ENCODE measurements around the gene CGB8.
"Not testable (repeated sequence)": the region's sequence is repeated elsewhere in the genome, so short reads cannot be mapped to it uniquely, and the experiment has no call there.

Gene CGB8

DNA sequence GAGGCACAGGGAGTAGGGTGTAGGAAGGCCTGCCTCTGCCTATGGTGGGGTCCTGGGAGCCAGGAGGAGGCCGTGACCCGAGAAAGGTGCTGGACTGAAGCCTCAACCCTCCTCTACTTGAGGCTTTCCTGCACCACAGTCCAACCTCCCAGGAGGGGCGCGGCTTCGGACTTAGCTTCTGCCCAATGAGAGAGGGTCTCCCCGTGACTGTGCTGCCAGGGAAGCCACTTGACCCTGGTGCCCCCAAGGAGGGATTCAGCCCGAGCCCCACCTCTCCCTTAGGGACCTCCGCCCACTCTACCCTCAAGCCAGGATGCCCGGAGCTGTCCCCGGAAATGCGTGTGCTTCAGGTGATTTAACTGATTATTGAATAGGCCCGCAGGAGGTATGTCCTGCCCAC is at the start of gene CGB8:
Gene CGB8, minus strand, starts transcription at position 101 of the 400 bp plus-strand sequence. CDS start 372 bp downstream, outside the sequence.
- DNase-seq (ENCODE audit: low read depth in 3 of 3): not testable (repeated sequence)

DNA sequence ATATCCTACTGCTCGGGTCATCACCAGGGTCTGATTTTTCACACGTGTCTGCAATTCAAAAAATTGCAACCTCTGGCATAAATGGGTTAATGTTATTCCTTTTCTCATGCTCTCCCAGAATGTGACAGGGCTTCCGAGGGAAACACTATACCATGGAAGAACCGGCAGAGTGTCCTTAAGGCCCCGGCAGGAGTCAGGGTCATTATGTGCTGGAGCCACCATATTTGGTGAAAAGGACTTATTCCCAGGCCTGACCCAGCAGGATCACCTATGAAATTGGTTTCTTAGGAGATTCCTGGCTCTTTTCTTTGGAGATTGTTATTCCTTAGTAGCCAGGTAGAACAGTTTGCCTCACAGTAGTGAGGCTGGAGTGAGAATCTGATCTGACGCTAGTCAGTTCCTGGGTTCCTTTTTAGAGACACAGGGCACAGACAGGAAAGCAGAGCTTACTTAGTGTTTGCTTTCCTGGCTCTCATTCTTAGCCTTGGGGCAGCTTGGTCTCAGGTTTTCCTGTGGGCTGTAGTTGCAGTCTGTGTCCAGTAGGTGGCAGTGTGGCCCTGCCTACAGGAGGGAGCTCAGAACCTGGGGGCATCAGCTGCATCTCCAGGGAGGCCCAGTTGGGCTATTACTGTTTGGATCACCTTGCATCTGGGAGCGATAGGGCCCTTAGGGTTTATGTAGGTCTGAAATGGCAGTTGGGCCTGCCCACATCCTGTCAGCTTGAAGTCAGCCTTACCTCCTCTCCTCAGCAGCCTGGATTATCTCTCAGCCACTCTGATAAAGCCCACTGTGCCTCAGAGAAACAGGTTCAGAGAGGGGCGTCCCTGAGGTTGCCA is 48.8 kb upstream of the CGB8 start:
- DNase-seq (ENCODE audit: low read depth in 3 of 3): peak; percentile 46 to 56 (median 52)

DNA sequence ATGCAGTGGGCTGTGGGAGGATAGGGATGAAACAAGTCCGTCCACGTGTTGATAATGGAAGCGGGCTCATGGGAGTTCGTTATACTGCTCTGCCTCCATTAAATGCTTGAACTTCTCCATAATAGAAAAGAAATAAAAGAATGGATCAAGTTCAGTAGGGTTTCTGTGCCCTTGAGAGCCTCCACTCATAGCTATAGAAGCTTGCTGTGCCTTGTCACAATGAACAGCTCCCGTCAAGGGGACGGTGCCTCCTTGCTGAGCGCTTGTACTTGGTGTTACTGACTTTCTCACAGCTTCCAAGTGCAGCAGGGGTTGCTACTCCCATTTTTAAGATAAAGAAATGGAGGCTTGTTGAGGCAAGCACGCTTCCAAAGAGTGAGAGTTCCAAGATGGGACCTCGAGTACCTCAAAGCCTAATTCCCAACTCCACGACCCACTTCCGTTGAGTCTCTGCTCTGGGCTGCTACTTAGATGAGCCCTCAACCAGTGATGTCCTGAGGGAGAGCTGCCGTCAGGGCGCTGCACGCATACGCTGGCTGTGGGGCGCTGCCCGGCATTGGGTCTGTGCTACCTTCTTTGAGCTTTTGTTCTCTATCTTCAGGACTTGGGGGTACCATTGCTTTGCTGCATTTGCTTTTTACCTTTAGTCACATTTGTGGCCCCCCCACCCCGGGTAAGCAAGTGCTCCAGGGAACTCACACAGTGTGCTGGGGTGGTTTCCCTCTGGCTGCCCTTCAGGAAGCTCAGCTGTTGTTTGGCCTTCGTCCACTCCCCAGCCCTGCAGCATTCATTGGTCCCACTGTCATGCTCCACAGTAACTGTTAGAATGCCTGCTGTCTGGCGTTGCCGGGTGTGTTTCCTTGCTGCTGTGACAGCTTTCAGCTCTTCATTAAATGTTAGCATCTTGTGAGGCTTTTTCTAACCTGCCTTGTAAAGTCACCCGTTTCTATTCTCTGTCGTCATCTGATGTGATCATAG is 45.9 kb upstream of the CGB8 start:
- no peak for DNase-seq (ENCODE audit: low read depth in 3 of 3)

DNA sequence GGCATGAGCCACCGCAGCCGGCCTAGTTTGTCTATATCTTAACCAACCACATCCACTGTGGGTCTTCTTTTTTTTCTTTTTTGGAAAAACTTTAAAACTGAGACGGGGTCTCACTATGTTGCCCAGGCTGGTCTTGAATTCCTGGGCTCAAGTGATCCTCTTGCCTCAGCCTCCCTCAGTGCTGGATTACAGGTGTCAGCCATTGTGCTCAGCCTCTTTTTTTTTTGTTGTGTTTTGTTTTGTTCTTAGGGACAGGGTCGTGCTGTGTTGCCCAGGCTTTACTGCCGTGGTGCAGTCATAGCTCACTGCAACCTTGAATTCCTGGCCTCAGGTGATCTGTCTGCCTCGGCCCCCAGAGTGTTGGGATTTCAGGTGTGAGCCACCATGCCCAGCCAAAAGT is 43.8 kb upstream of the CGB8 start:
- DNase-seq (ENCODE audit: low read depth in 3 of 3): no peak

DNA sequence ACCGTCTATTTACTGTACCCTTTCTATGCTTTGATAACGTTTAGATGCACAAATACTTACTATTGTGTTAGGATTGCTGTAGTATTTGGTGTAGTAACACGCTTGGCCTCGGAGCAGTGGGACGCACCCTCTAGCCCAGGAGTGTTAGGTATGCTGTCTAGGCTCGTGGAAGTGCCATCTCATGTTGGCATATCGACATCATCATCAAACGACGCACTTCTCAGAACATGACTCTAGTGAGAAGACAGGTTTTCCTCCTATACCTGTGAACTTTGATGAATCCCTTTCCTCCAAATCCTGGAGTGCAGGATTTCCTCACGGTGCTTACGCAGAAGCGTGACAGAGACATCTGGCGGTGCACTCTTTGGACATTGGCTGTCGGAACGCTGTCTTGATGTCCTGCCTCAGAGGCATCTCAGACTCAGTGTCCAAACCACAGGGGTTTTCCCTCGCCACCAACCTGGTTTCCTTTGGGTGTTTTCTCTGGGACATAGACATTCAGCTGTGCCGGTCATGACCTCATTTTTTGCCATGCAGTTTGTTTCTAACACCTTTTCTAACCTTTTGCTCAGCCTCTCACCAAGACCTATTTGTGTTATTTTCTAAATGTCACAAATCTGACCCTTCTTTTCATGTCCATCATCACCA is 42.6 kb upstream of the CGB8 start:
- no peak for DNase-seq (ENCODE audit: low read depth in 3 of 3)

DNA sequence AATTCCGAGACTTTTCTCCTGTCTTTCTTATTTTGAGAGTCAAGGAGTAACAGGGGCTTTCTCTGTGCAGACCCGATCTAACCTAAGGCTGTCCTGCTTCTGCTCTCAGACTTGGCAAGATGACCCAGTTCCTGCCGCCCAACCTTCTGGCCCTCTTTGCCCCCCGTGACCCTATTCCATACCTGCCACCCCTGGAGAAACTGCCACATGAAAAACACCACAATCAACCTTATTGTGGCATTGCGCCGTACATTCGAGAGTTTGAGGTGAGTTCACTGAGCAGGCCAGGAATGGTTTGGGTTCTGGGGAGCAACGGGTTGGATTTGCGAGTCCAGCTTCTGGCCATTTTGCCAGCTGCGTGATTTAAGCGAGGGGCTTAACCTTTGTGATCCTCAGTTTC is 37.4 kb upstream of the CGB8 start:
- no peak for DNase-seq (ENCODE audit: low read depth in 3 of 3)

DNA sequence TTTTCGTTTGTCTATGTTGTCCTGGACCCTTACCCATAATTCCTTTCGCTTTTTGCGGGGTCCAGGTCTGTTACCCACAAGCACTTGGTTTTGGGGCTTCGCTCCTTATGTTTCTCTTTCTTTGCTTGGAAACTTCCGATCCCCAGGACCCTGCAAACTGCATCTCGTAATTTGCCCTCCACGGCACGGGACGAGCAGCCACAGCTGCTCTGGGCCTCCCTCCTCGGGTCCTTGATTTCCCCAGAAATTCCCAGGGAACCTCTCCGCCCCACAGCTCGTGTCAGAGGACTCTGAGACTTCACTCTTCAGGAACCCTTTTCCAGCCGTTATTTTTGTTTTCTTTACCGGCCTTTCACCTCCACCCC is 36.9 kb upstream of the CGB8 start:
- no peak for DNase-seq (ENCODE audit: low read depth in 3 of 3)

DNA sequence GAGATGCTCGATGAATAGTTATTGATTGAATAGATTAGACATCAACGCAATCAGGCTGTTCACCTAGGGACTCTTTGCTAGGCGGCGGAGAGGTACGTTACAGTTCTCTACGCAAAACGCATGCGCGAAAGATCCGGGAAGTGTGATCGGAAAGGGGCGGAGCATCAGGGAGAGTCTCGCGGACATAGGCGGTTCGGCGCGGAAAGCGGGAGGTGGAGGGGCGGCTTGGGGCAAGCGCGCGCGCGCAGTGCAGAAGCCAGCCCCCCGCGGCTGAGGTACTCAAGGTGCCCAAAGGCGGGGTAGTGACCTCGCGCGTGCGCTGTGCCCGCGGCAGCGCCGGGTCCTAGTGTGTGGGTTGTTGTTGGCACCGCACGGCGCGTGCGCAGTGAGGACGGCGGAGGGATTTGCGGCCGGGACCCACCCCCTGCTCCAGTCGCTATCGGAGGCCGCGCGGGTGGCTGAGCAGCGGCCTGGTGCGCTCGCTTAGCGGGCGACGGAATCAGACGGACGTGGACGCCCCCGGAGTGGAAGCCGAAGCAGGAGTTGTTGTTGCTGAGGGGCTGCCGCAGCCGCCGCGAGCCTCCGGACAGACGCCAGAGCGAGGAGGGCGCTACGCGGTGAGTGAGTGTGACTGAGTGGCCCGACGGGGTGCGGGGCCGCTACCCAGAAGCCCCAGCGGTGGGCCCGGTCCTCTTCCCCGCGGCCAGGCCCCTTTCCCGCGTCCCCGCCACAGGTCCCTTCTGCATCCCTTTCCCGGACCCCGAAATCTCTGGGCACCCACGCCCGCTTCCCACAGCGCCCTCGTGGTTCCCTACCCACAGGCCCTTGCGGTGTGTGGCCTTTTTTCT is 36.3 kb upstream of the CGB8 start, which contains the start of gene SNRNP70:
Gene SNRNP70, plus strand, starts transcription at position 432 of the 848 bp plus-strand sequence. CDS start 964 bp downstream, outside the sequence.
- DNase-seq (ENCODE audit: low read depth in 3 of 3): peak; percentile 97 to 99 (median 98)

DNA sequence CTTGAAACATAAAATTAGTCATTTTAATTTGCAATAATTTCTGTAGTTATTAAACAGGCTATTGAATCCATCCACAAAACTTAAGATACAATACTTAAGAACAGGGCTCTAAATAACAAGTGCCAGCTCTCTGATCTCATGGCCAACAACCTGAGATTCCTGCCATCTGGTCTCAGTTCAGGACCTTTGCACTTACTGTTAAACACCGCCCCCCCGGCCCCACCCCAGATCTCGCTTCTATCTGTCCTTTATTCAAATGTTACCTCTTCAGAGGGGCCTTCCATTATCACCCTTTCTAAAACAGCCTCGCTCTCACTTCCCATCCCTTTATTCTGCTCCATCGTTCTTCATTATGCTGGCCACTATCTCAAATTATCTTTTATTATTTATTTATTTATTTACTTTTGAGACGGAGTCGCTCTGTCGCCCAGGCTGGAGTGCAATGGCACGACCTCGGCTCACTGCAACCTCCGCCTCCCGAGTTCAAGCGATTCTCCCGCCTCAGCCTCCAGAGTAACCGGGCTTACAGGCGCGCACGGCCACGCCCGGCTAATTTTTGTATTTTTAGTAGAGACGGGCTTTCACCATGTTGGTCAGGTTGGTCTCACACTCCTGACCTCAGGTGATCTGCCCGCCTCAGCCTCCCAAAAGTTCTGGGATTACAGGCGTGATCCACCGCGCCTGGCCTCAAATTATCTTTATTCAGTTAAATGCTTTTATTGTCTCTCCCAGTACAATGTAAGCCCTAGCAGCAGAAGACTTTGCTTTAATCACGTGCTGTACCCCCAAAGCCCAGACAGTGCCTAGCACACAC is 35.5 kb upstream of the CGB8 start:
- DNase-seq (ENCODE audit: low read depth in 3 of 3): no peak

DNA sequence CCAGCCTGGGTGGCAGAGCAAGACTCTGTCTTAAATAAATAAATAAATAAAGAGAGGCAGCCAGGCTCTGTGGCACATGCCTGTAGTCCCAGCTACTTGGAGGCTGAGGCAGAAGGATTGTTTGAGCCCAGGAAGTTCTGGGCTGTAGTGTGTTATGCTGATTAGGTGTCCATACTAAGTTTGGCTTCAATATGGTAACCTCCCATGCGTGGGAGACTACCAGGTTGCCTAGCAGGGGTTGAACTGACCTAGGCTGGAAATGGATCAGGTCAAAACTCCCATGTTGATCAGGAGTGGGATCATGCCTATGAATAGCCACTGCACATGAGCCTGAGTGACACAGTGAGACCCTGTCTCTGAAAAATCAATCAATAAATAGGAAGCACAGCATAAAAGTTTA is 32.4 kb upstream of the CGB8 start:
- DNase-seq (ENCODE audit: low read depth in 3 of 3): no peak

DNA sequence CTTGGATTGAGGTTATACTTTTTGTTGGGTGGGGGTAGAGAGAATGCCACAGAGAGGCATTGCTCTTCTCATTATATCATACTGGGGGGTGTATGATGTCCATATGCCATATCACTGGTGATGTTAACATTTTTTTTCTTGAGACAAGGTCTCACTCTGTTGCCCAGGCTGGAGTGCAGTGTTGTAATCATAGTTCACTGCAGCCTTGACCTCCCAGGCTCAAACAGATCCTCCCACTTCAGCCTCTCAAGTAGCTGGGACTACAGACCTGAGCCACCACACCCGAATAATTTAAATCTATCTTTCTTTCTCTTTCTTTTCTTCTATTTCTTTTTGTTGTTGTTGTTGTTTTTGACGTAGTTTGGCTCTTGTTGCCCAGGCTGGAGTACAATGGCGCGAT is 31.5 kb upstream of the CGB8 start:
- DNase-seq (ENCODE audit: low read depth in 3 of 3): no peak

DNA sequence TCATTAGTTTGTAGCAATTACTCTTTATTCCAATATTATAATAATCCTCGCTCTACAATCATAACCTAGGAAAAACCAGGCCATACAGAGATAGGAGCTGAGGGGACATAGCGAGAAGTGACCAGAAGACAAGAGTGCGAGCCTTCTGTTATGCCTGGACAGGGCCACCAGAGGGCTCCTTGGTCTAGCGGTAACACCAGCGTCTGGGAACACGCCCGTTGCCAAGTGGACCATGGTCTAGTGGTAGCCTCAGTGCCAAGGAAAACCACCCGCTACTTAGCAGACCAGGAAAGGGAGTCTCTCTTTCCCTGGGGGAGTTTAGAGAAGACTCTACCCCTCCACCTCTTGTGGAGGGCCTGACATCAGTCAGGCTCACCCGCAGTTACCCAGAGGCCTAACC is 26.0 kb upstream of the CGB8 start:
- DNase-seq (ENCODE audit: low read depth in 3 of 3): not testable (repeated sequence)

DNA sequence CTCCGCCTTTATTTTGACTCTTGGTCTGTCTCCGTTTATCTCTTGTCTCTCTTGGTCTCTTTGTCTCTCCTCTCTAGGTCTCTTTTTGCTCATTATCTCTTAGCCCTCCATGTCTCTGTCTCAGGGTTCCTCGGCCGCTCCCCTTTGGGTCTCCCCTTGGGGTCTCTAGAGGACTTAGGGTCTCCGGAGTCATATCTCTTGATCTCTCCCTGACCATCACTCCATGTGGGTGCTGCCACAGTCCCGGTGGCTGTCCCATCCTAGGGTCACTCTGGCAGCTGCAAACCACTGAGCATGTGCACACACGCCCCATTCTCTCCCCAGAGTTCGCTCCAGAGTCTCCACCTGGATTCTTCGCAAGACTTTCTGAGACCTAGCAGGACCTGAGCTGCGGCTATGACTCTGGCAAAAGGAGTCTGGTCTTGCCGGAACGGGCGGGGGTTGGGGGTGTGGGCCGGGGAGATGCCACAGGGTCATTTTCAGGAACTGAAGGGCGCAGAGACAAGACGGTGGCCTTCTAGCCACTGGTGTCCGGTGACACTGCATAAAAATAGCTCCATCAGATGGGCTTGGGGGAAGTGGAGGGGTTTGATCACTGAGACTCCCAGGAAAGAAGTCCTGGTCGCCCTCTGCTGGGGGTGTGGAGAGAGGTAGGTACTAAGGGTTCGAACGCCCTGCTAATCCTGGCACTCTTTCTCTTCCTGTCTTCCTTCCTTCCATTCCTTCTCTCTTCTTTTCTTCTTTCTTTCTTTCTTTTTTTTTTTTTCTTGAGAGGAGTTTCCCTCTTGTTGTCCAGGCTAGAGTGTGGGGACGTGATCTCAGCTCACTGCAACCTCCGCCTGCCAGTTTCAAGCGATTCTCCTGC is 24.8 kb upstream of the CGB8 start:
- DNase-seq (ENCODE audit: low read depth in 3 of 3): no peak

DNA sequence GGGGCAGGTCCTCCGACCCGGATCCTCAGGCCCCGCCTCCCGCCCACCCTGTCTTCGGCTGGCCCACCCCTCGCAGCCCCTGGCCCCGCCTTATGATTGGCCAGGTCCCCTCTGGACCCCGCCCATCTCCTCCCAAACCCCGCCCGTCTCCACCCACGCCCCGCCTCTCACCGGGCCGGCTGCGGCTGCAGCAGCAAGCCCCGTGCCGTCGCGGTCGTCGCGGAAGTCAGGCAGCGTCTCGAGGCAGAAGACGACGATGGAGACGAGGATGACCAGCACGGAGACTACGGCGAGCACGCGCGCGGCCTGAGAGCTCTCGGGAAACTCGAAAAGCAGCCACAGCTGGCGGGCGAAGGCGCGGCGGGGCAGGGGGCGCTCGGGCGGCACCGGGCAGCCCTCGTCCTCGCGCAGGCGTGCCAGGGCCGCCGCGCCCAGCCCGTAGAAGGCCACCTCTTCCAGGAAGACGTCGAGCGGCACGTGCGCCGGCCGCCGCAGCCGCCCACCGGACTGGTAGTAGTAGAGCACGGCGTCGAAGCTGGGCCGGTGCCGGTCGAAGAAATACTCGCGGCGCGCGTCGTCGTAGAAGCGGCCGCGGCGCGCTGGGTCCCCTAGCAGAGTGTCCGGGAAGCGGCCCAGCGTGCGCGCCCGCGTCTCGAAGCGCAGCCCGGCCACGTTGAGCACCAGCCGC is 23.1 kb upstream of the CGB8 start:
- DNase-seq (ENCODE audit: low read depth in 3 of 3): peak in 2 of 3 experiments; percentile 15 to 27

DNA sequence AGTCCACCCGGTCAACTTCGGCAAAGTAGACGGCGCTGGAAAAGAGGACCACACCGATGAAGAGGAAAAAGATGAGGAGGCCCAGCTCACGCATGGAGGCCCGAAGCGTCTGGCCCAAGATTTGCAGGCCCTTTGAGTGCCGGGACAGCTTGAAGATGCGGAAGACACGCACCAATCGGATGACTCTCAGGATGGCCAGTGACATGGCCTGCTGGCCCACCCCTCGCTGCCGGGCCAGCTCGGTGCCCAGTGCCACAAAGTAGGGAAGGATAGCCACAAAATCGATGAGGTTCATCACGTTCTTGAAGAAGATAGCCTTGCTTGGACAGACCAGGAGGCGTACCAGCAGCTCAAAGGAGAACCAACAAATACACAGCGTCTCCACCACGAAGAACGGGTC is 21.5 kb upstream of the CGB8 start:
- no peak for DNase-seq (ENCODE audit: low read depth in 3 of 3)

DNA sequence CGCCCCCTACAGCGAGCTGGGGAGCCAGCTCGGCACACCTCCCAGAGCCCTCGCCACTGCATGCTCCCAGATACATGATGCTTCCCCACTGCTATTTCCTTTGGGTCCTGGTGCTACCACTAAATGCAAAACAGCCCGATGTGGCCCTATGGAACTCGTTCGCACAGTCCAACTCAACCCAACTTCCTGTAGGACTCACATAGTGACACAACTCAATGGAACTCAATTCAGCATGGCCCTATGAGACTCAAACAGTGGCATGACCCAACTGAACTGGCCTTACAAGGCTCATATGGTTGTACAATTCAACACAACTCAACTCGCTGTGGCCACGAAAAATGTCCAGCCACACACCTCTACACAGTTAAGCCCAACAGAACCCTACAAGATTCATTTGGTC is 20.1 kb upstream of the CGB8 start:
- DNase-seq (ENCODE audit: low read depth in 3 of 3): no peak

DNA sequence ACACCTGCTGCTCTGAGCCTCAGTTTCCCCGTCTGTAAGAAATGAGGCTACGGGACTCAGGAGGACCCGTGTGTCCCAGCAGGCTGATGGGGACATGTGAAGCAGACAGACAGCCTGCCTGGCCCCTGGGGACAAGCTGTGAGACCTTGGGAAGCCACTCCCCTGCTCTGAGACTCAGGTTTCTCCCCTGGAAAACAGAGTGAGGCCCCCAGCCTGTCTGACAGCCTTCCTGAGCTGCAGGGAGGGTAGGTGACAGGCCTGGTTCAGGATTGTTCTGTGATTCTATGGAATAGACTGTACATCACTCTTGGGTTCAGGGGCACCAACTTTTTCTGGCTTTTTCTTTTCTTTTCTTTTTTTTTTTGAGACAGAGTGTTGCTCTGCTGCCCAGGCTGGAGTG is 18.6 kb upstream of the CGB8 start:
- DNase-seq (ENCODE audit: low read depth in 3 of 3): no peak

DNA sequence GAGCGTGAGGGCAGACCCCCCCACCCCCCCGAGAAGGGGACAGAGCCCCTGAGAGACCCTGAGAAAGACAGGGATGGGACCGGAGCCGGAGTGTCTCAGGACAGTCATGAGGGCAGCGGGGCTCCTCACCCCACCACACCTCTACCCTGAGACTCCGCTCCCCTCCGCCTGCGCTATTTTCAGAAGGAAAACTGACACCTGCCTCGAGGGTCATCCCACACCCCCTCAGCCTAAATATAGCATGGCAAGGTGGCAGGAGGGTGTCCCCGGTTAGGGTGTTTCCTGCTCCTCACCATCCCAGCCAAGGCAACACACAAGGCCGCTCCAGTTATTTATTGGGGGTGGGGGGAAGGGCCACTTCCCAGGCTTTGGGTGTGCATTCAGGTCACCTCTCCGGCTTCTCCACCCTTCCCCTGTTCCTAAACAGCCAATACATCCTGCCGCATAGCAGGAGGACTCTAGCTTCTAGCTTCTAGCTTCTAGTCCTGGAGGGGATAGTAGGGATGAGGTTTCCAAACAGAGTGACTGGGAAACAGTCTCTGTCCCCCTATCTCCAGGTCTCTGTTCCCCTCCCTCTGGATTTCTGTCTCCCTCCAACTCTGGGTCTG is 17.1 kb upstream of the CGB8 start:
- no peak for DNase-seq (ENCODE audit: low read depth in 3 of 3)
